GM23338 (cell line): Measurements from ENCODE around the gene KYNU. TPM values are rescaled to one million over a fixed set of nuclear protein-coding genes. Genes with fewer than 3 reads are reported as not detected.

Experiments
- ATAC-seq: fragments of 200-7000 bp; cut with Tn5 transposase; 3 replicates; pipeline ENCODE4 v1.9.1; 2020
- DNase-seq: peaks from one replicate; pipeline ENCODE4 v3.0.0-alpha.2; 2015; ENCODE audit warnings: low spot score
- H2AFZ ChIP-seq: fragments of 200-600 bp; sonication (generic); 2 replicates; pipeline ENCODE4 v1.8.0; 2016; ENCODE audit warnings: antibody characterized with exemption, mild to moderate bottlenecking, moderate library complexity
- H3F3A ChIP-seq: fragments of 200-600 bp; sonication (generic); replicated peaks from 2 replicates; pipeline ENCODE4 v1.8.0; 2017; ENCODE audit warnings: antibody characterized with exemption, mixed run types, low read depth
- H3K27ac ChIP-seq: fragments of 200-600 bp; sonication (generic); 2 replicates; pipeline ENCODE4 v1.6.1; 2016; ENCODE audit warnings: low read depth
- H3K27me3 ChIP-seq: fragments of 200-600 bp; sonication (generic); 2 replicates; pipeline ENCODE4 v1.8.0; 2016; ENCODE audit warnings: mild to moderate bottlenecking, mixed run types, moderate library complexity; ENCODE audit not compliant: insufficient read depth
- H3K36me3 ChIP-seq: fragments of 200-600 bp; sonication (generic); 2 replicates; pipeline ENCODE4 v1.8.0; 2016; ENCODE audit warnings: mild to moderate bottlenecking; ENCODE audit not compliant: insufficient read depth
- H3K4me1 ChIP-seq: fragments of 200-600 bp; sonication (generic); 2 replicates; pipeline ENCODE4 v1.8.0; 2016; ENCODE audit warnings: mild to moderate bottlenecking, moderate library complexity; ENCODE audit not compliant: insufficient read depth
- H3K4me2 ChIP-seq: fragments of 200-600 bp; sonication (generic); 2 replicates; pipeline ENCODE4 v1.7.1; 2017; ENCODE audit warnings: mixed run types
- H3K4me3 ChIP-seq: fragments of 200-600 bp; sonication (generic); 2 replicates; pipeline ENCODE4 v1.6.1; 2016; ENCODE audit warnings: mixed run types
- H3K79me2 ChIP-seq: fragments of 200-600 bp; sonication (generic); replicated peaks from 2 replicates; pipeline ENCODE4 v1.8.0; 2017; ENCODE audit warnings: mild to moderate bottlenecking; ENCODE audit not compliant: insufficient read depth
- H3K9me2 ChIP-seq: fragments of 200-600 bp; sonication (generic); 2 replicates; pipeline ENCODE4 v1.8.0; 2017; ENCODE audit not compliant: insufficient read depth
- H4K20me1 ChIP-seq: fragments of 200-600 bp; sonication (generic); replicated peaks from 2 replicates; pipeline ENCODE4 v1.8.0; 2017; ENCODE audit warnings: mild to moderate bottlenecking; ENCODE audit not compliant: insufficient read depth
- H3K27ac Mint-ChIP-seq: 2 replicates; pipeline ENCODE4 v1.8.0; 2020; ENCODE audit warnings: inconsistent platforms, mild to moderate bottlenecking, moderate library complexity, mixed read lengths
- H3K27me3 Mint-ChIP-seq: 3 replicates; pipeline ENCODE4 v1.8.0; 2022; ENCODE audit warnings: low read depth, mild to moderate bottlenecking, moderate library complexity, mixed read lengths, inconsistent platforms; ENCODE audit not compliant: insufficient read depth, poor library complexity
- H3K36me3 Mint-ChIP-seq: 3 replicates; pipeline ENCODE4 v1.8.0; 2021; ENCODE audit warnings: low read depth, mild to moderate bottlenecking, inconsistent platforms, moderate library complexity, mixed read lengths
- H3K4me1 Mint-ChIP-seq: 3 replicates; pipeline ENCODE4 v1.8.0; 2020; ENCODE audit warnings: mild to moderate bottlenecking, inconsistent platforms, mixed read lengths
- H3K4me3 Mint-ChIP-seq: 3 replicates; pipeline ENCODE4 v1.8.0; 2021; ENCODE audit warnings: moderate library complexity, mild to moderate bottlenecking, inconsistent platforms, mixed read lengths
- H3K9me3 Mint-ChIP-seq: 3 replicates; pipeline ENCODE4 v1.8.0; 2020; ENCODE audit warnings: moderate library complexity, mild to moderate bottlenecking, inconsistent platforms, mixed read lengths
- CREB1 ChIP-seq: fragments of 250-450 bp; sonication (Bioruptor Pico); IDR thresholded peaks from 2 replicates; pipeline ENCODE4 v1.5.0; 2020; ENCODE audit warnings: low read depth, mild to moderate bottlenecking, moderate library complexity
- EZH2 ChIP-seq: fragments of 200-600 bp; sonication (generic); IDR thresholded peaks from one replicate; pipeline ENCODE4 v1.8.0; 2017; ENCODE audit warnings: antibody characterized with exemption, mild to moderate bottlenecking, low read depth; ENCODE audit not compliant: unreplicated experiment
- EZH2phosphoT487 ChIP-seq: fragments of 200-600 bp; sonication (generic); IDR thresholded peaks from one replicate; pipeline ENCODE4 v1.8.1; 2018; ENCODE audit warnings: antibody characterized with exemption; ENCODE audit not compliant: unreplicated experiment
- JUNB ChIP-seq: IDR thresholded peaks from one replicate; pipeline ENCODE4 v1.6.1; 2016; ENCODE audit warnings: antibody characterized with exemption; ENCODE audit not compliant: unreplicated experiment
- NANOG ChIP-seq: IDR thresholded peaks from 2 replicates; pipeline ENCODE4 v1.6.1; 2016; ENCODE audit warnings: antibody characterized with exemption, borderline replicate concordance
- POLR2AphosphoS5 ChIP-seq: IDR thresholded peaks from 2 replicates; pipeline ENCODE4 v1.6.1; 2016; ENCODE audit warnings: antibody characterized with exemption, low read depth
- STAT1 ChIP-seq: IDR thresholded peaks from one replicate; pipeline ENCODE4 v1.6.1; 2016; ENCODE audit warnings: antibody characterized with exemption; ENCODE audit not compliant: unreplicated experiment
- ZNF114 ChIP-seq: fragments of 250-450 bp; sonication (Bioruptor Pico); IDR thresholded peaks from 2 replicates; pipeline ENCODE4 v1.5.0; 2020; ENCODE audit warnings: mild to moderate bottlenecking, moderate library complexity
- ZNF331 ChIP-seq: fragments of 250-450 bp; sonication (Bioruptor Pico); IDR thresholded peaks from 2 replicates; pipeline ENCODE4 v1.5.0; 2020; ENCODE audit warnings: low read depth, mild to moderate bottlenecking, moderate library complexity
- polyA plus RNA-seq: library from polyadenylated mRNA; unstranded; fragments of >200 nt; fragmentation: Nextera tagmentation; extraction: Ambion mirVana; gene quantifications from 2 replicates; pipeline ENCODE4 v1.2.1, GENCODE V29; 2016
- total RNA-seq: library from RNA; depleted of rRNA; stranded (reverse); fragments of >200 nt; shearing (Covaris generic); gene quantifications from 2 replicates; pipeline ENCODE4 v1.2.3, GENCODE V29; 2014
- TF ChIP-seq, protein P1 (sequence below): IDR thresholded peaks from 2 replicates; pipeline ENCODE4 v1.6.1; 2016; ENCODE audit warnings: antibody characterized with exemption
- TF ChIP-seq, protein P2 (sequence below), 2 experiments: fragments of 200-600 bp in 1 of 2; sonication (generic) in 1 of 2; conservative IDR thresholded peaks; 2 replicates each; pipeline versions ENCODE4 v1.5.1 to v1.6.1; 2016 to 2017; ENCODE audit warnings: antibody characterized with exemption in 2 of 2, low read depth in 2 of 2, mild to moderate bottlenecking in 2 of 2, moderate library complexity in 1 of 2
- TF ChIP-seq, protein P3 (sequence below): IDR thresholded peaks from one replicate; pipeline ENCODE4 v1.6.1; 2018; ENCODE audit warnings: antibody characterized with exemption; ENCODE audit not compliant: unreplicated experiment
- TF ChIP-seq, protein P4 (sequence below): fragments of 250-450 bp; sonication (Bioruptor Pico); IDR thresholded peaks from 2 replicates; pipeline ENCODE4 v1.5.0; 2020; ENCODE audit warnings: mild to moderate bottlenecking, moderate library complexity

The KYNU gene
- total and polyA plus RNA-seq, 2 experiments from 2014 or later = 0.03 to 0.21 TPM

DNA sequence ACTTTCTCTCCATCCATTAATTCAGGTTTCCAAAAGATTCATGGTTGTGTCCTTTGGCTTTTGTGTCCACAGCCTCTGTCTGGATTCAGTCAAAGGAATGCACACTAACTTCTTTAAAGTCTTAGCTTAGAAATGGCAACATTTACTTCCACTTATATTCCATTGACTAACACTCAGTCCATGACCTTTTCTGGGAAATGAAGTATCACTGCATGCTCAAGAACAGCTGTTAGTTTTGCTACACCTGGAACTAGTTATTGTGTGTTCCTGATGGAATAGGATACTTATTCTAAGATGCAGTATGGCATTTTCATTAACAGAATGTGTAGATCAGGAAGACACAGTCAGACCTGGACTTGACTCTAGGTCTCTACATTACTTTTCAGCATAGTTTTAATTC lies 88.8 kb downstream of the KYNU start:
- no peaks in the 10 kb centered on the region for H3F3A ChIP-seq
- Mint-ChIP-seq H3K9me3 (peaks cover 18% of the 10 kb centered on the region), H3K36me3 (peaks cover 18% of the 10 kb centered on the region; the same call in 2 of the 3 replicates), H3K27me3 (no peaks in the 10 kb centered on the region), H3K4me3 (no peak overlapping the region), H3K4me1 (no peaks in the 10 kb centered on the region), H3K27ac (no peak overlapping the region)
- no peaks in the 10 kb centered on the region for H3K79me2 ChIP-seq
- H3K4me2 ChIP-seq = no peak overlapping the region
- H3K36me3 ChIP-seq = no peaks in the 10 kb centered on the region
- no peaks in the 10 kb centered on the region for H3K4me1 ChIP-seq
- TF ChIP-seq POLR2AphosphoS5 (no peak), ZNF331 (CRISPR knock-in tag) (no peak), EZH2 (no peak), ZNF114 (CRISPR knock-in tag) (no peak), CREB1 (no peak), NANOG (no peak), STAT1 (no peak), EZH2phosphoT487 (no peak), JUNB (no peak)
- TF ChIP-seq, protein P1, sequence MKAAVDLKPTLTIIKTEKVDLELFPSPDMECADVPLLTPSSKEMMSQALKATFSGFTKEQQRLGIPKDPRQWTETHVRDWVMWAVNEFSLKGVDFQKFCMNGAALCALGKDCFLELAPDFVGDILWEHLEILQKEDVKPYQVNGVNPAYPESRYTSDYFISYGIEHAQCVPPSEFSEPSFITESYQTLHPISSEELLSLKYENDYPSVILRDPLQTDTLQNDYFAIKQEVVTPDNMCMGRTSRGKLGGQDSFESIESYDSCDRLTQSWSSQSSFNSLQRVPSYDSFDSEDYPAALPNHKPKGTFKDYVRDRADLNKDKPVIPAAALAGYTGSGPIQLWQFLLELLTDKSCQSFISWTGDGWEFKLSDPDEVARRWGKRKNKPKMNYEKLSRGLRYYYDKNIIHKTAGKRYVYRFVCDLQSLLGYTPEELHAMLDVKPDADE = no peak
- TF ChIP-seq, protein P2, sequence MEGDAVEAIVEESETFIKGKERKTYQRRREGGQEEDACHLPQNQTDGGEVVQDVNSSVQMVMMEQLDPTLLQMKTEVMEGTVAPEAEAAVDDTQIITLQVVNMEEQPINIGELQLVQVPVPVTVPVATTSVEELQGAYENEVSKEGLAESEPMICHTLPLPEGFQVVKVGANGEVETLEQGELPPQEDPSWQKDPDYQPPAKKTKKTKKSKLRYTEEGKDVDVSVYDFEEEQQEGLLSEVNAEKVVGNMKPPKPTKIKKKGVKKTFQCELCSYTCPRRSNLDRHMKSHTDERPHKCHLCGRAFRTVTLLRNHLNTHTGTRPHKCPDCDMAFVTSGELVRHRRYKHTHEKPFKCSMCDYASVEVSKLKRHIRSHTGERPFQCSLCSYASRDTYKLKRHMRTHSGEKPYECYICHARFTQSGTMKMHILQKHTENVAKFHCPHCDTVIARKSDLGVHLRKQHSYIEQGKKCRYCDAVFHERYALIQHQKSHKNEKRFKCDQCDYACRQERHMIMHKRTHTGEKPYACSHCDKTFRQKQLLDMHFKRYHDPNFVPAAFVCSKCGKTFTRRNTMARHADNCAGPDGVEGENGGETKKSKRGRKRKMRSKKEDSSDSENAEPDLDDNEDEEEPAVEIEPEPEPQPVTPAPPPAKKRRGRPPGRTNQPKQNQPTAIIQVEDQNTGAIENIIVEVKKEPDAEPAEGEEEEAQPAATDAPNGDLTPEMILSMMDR (conservative IDR thresholded peaks at IDR 0.05; ENCODE audit: low read depth in 2 of 2) = no peak
- TF ChIP-seq, protein P3, sequence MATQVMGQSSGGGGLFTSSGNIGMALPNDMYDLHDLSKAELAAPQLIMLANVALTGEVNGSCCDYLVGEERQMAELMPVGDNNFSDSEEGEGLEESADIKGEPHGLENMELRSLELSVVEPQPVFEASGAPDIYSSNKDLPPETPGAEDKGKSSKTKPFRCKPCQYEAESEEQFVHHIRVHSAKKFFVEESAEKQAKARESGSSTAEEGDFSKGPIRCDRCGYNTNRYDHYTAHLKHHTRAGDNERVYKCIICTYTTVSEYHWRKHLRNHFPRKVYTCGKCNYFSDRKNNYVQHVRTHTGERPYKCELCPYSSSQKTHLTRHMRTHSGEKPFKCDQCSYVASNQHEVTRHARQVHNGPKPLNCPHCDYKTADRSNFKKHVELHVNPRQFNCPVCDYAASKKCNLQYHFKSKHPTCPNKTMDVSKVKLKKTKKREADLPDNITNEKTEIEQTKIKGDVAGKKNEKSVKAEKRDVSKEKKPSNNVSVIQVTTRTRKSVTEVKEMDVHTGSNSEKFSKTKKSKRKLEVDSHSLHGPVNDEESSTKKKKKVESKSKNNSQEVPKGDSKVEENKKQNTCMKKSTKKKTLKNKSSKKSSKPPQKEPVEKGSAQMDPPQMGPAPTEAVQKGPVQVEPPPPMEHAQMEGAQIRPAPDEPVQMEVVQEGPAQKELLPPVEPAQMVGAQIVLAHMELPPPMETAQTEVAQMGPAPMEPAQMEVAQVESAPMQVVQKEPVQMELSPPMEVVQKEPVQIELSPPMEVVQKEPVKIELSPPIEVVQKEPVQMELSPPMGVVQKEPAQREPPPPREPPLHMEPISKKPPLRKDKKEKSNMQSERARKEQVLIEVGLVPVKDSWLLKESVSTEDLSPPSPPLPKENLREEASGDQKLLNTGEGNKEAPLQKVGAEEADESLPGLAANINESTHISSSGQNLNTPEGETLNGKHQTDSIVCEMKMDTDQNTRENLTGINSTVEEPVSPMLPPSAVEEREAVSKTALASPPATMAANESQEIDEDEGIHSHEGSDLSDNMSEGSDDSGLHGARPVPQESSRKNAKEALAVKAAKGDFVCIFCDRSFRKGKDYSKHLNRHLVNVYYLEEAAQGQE = no peak
- TF ChIP-seq, protein P4, sequence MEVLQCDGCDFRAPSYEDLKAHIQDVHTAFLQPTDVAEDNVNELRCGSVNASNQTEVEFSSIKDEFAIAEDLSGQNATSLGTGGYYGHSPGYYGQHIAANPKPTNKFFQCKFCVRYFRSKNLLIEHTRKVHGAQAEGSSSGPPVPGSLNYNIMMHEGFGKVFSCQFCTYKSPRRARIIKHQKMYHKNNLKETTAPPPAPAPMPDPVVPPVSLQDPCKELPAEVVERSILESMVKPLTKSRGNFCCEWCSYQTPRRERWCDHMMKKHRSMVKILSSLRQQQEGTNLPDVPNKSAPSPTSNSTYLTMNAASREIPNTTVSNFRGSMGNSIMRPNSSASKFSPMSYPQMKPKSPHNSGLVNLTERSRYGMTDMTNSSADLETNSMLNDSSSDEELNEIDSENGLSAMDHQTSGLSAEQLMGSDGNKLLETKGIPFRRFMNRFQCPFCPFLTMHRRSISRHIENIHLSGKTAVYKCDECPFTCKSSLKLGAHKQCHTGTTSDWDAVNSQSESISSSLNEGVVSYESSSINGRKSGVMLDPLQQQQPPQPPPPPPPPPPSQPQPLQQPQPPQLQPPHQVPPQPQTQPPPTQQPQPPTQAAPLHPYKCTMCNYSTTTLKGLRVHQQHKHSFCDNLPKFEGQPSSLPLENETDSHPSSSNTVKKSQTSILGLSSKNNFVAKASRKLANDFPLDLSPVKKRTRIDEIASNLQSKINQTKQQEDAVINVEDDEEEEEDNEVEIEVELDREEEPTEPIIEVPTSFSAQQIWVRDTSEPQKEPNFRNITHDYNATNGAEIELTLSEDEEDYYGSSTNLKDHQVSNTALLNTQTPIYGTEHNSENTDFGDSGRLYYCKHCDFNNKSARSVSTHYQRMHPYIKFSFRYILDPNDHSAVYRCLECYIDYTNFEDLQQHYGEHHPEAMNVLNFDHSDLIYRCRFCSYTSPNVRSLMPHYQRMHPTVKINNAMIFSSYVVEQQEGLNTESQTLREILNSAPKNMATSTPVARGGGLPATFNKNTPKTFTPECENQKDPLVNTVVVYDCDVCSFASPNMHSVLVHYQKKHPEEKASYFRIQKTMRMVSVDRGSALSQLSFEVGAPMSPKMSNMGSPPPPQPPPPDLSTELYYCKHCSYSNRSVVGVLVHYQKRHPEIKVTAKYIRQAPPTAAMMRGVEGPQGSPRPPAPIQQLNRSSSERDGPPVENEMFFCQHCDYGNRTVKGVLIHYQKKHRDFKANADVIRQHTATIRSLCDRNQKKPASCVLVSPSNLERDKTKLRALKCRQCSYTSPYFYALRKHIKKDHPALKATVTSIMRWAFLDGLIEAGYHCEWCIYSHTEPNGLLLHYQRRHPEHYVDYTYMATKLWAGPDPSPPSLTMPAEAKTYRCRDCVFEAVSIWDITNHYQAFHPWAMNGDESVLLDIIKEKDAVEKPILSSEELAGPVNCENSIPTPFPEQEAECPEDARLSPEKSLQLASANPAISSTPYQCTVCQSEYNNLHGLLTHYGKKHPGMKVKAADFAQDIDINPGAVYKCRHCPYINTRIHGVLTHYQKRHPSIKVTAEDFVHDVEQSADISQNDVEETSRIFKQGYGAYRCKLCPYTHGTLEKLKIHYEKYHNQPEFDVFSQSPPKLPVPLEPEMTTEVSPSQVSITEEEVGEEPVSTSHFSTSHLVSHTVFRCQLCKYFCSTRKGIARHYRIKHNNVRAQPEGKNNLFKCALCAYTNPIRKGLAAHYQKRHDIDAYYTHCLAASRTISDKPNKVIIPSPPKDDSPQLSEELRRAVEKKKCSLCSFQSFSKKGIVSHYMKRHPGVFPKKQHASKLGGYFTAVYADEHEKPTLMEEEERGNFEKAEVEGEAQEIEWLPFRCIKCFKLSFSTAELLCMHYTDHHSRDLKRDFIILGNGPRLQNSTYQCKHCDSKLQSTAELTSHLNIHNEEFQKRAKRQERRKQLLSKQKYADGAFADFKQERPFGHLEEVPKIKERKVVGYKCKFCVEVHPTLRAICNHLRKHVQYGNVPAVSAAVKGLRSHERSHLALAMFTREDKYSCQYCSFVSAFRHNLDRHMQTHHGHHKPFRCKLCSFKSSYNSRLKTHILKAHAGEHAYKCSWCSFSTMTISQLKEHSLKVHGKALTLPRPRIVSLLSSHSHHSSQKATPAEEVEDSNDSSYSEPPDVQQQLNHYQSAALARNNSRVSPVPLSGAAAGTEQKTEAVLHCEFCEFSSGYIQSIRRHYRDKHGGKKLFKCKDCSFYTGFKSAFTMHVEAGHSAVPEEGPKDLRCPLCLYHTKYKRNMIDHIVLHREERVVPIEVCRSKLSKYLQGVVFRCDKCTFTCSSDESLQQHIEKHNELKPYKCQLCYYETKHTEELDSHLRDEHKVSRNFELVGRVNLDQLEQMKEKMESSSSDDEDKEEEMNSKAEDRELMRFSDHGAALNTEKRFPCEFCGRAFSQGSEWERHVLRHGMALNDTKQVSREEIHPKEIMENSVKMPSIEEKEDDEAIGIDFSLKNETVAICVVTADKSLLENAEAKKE = no peak
- ATAC-seq = no peak
- no peak for DNase-seq
- H3K27me3 ChIP-seq = no peaks in the 10 kb centered on the region
- H4K20me1 ChIP-seq = no peaks in the 10 kb centered on the region
- H3K4me3 ChIP-seq = no peak overlapping the region
- no peak overlapping the region for H3K27ac ChIP-seq
- H2AFZ ChIP-seq = no peak overlapping the region; the same call in 1 of the 2 replicates
- H3K9me2 ChIP-seq = peaks cover 4% of the 10 kb centered on the region
